EH (cell line): ENCODE measurements around the gene DCTN3.
"Not testable (repeated sequence)": the region's sequence is repeated elsewhere in the genome, so short reads cannot be mapped to it uniquely, and the experiment has no call there.

ENCODE experiments used
- DNase-seq: peaks from one replicate; pipeline ENCODE4 v3.0.0-alpha.2; 2015; ENCODE audit warnings: low read depth

The DCTN3 gene

GRCh38 chr9:34647084-34647403 is 26.7 kb upstream of the DCTN3 start:
- no peak for DNase-seq

DNA sequence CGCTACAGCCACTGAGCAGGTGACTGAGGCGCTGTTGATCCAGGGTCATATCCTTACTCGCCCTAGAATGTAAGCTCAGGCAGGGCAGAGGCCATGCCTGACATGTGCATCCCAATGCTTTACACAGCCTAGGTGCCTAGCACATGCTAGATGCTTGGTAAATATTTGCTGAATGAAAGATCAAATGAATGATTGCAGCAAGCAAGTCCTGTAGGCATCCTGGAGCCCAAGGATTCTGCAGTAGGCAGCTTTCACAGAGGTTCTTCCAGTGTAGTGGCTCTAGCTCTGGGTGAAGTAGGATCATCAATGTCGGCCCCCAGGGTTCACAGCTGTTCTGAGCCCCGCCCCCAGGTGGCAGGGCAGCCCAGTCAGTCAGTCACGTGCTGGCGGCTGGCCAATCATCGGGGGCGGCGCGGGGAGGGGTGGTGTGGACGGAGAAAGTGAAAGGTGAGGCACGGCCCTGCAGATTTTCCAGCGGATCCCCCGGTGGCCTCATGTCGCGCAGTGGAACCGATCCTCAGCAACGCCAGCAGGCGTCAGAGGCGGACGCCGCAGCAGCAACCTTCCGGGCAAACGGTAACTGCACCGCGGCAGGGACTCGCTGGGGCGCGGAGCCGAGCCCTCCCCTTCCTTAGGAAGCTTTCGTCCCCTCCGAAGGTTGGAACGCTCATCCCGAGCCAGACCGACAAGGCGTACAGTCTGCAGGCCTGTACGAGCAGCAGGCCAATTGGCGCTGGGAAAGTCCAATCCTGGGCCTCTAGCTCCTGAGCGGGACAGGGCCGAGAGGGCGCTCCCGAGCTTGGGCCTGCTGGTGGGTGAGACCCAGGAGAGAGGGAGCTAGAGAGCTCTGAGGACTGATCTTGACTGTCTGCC is 26.2 kb upstream of the DCTN3 start, which contains the start of gene GALT:
Gene GALT, plus strand, starts transcription at position 465 of the 873 bp plus-strand sequence. Its CDS starts 30 bp downstream, at position 495.
- DNase-seq = peak; percentile 86

GRCh38 chr9:34644766-34645314 is 24.5 kb upstream of the DCTN3 start:
- no peak for DNase-seq

GRCh38 chr9:34642679-34643078 is 22.4 kb upstream of the DCTN3 start:
- peak; percentile 35 for DNase-seq

GRCh38 chr9:34639322-34639721 is 19.0 kb upstream of the DCTN3 start:
- not testable (repeated sequence) for DNase-seq

GRCh38 chr9:34638138-34638445 is 17.8 kb upstream of the DCTN3 start:
- DNase-seq = no peak

GRCh38 chr9:34637356-34638137 is 17.3 kb upstream of the DCTN3 start, which contains the start of gene SIGMAR1:
Gene SIGMAR1, minus strand, starts transcription at chr9:34637787. Its CDS starts 90 bp downstream, at chr9:34637697.
- DNase-seq = peak; percentile 88

DNA sequence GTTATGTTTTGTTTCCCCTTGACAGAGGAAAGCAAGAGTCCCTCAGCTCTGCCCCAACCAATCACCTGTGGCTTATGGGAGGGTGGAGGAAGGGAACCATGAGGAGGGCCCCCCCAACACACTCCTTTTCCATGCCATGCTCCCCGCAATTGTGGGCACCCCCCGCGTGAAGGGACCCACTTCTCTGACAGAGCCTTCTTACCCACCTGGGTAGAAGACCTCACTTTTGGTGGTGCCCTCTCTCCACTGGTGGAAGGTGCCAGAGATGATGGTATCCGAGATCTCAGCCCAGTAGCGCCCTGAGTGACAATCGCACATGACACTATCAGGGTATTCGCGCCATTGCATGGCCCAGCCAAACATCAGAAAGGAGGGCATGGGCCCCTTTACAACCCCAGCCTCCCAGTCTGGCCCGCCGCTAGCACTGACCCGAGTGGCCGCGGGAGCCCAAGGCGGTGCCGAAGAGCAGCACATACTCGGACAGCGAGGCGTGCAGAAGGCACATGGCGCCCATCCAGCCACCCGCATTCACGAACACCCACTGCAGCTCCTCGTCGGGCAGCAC is 16.6 kb upstream of the DCTN3 start:
- peak; percentile 59 for DNase-seq

DNA sequence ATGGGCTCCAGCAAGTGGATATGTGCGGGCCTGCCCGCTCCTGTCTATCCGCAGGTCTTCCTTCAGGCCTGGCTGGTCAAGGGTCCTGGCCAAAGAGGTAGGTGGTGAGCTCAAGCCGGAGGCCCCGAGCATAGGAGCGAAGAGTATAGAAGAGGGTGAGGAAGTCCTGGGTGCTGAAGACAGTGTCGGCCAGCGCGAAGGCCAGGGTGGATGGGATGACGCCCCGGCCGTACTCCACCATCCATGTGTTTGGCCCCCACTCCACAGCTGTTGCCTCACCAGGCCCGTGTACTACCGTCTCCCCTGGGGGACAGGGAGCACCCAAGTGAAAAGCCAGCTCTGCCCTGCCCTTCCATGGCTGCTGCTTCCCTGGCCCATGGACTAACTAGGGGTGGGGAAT is 15.3 kb upstream of the DCTN3 start:
- DNase-seq = no peak

DNA sequence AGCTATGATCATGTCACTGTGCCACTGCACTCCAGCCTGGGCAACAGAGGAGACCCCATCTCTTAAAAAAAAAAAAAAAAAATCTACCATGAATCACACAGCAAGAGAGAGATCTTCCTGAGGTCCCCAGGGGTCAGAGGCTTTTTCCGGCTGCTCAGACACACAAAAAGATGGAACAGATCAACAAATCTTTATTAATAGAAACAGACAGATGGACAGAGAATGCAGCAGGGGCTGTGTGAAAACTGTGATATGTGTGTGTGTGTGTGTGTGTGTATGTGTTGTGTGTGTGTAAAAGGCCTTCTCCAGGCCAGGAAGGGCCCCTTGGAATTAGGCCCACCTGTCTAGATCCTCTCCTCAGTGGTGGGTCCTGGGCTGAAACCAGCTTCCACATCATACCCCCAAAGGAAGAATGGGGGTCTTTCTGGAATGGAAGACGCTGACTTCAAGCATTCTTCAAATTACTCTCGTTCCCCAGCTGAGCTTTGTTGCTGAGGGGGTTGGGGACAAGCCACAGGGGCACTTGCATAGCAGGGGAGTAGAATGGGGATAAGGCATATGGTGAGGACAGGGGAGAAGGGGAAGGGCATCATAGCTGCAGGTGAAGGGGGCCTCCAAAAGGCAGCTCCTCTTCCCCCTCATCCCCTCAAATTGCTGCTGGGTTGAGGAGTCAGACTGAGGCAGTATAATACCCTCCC is 14.4 kb upstream of the DCTN3 start:
- no peak for DNase-seq

- DNase-seq = peak; percentile 73
Observed at GRCh38 chr9:34633851-34634550, 13.7 kb upstream of the DCTN3 start.

DNA sequence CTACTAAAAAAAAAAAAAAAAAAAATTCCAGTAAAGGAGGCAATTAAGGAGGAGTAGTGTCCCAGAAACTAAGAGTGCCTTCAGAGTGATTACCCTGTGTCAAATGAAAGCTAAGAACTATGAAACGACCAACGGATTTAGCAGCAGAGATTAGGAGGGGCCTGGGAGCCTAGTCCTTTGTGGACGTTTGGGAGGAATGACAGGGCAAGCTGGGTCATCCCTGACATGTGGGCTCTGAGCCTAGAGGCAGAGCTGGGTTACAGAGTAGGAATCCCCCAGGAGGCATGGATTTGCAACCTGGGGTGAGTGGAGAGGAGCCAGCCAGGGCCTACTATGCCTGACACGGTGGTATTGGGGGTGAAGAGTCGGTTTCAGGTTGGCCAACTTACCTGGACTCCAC is 12.9 kb upstream of the DCTN3 start:
- no peak for DNase-seq

- no peak for DNase-seq
Observed at GRCh38 chr9:34630402-34631154, 10.3 kb upstream of the DCTN3 start.

DNA sequence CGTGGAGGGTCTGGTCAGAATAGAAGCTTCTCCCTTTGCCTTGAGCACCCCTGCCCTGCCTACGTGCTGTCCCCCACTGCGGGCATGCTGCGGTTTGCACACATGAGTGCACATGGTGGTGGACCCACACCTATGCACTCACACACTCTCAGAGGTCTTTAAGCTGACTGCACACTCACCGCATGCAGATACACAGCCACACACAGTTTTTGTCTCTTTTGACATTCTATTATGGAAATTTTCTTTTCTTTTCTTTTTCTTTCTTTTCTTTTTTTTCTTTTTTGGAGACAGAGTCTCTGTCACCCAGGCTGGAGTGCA is 9.2 kb upstream of the DCTN3 start:
- no peak for DNase-seq

DNA sequence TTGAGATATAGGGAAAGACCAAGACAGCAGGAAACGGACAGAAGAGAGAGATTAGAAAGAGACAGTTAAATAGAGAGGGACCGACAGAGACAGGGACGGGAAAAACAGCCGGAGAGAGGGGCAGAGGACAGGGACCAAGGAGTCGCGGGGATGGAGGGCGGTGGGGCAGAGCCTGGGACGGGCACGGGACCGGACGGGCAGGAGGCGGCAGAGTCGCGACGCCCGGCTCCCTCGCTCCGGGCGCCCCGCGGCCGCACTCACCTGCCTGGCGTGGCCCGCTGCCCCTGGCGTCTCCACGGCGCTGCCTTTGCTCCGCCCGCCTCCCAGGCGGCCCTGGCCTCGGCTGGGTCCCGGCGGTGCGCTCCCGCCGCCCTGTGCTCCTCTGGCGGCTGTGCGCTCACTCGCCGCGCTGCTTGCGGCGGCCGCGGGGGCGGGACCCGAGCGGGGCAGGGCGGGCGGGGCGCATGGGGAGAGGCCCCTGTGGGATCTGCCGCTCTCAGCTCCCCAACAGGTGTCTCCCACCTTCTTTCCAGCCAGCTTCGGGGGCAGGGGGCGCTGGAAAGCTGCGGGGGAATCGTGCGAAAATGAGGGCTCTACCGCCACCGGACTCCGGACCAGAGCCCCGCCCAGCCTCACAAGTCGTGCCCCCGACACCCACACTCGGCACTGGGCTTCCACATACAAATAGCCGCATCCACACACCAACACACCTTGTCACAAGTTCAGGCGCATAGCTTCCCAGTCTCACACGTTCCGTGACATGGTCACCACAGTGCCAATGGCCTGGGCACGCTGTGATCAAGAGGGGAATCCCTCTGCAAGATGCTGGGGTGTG is 8.6 kb upstream of the DCTN3 start, which contains the start of gene ARID3C:
Gene ARID3C, minus strand, starts transcription at position 411 of the 835 bp plus-strand sequence. CDS start 1,052 bp downstream, outside the sequence.
- DNase-seq = no peak

GRCh38 chr9:34627716-34628655 is 7.7 kb upstream of the DCTN3 start:
- no peak for DNase-seq

DNA sequence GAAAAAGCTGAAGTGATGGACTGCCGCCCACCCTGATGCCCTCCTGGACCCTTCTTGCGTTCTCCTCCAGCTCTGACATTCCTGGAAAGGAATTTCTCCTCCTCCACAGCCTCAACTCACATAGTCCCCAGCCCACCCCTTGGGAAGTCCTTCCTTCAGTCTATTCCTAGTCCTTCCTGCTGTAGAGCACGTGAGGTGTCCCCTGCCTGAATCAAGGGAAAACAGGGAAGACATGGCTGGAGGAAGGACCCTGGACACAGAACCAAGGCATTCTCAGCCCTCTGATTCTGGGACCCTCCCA is 4.8 kb upstream of the DCTN3 start:
- DNase-seq = no peak

- no peak for DNase-seq
Observed at GRCh38 chr9:34624475-34625185, 4.3 kb upstream of the DCTN3 start.
